Neuron (in vitro differentiated cells): ENCODE data around the gene WBP11.

Experiments
- H2AFZ ChIP-seq: one replicate; pipeline ENCODE4 v1.6.1; 2013; ENCODE audit warnings: low read depth, mild to moderate bottlenecking, inconsistent platforms, low read length, moderate library complexity
- H3K27me3 ChIP-seq: one replicate; pipeline ENCODE4 v1.6.1; 2013; ENCODE audit warnings: low read length; ENCODE audit not compliant: insufficient read depth
- H3K36me3 ChIP-seq: one replicate; pipeline ENCODE4 v1.6.1; 2013; ENCODE audit warnings: low read length; ENCODE audit not compliant: insufficient read depth
- H3K4me1 ChIP-seq: one replicate; pipeline ENCODE4 v1.6.1; 2013; ENCODE audit warnings: low read length; ENCODE audit not compliant: insufficient read depth
- H3K4me3 ChIP-seq: 2 replicates; pipeline ENCODE4 v1.5.1; 2013; ENCODE audit warnings: mild to moderate bottlenecking, low read length, moderate library complexity
- H3K9me3 ChIP-seq: one replicate; pipeline ENCODE4 v1.6.1; 2013; ENCODE audit warnings: low read length

Gene WBP11

GRCh38 chr12:14810167-14810952 is 7.1 kb upstream of the WBP11 start:
- H3K27me3 ChIP-seq: no peaks in the 10 kb centered on the region
- H3K9me3 ChIP-seq: no peaks in the 10 kb centered on the region
- peaks cover 6% of the 10 kb centered on the region for H3K4me1 ChIP-seq
- no peak overlapping the region for H3K4me3 ChIP-seq
- peaks cover 6% of the 10 kb centered on the region for H3K36me3 ChIP-seq
- H2AFZ ChIP-seq: no peak overlapping the region

- Histone ChIP-seq H3K4me3 (peak overlapping the region; percentile 89), H3K4me1 (peaks cover 19% of the 10 kb centered on the region), H3K9me3 (no peaks in the 10 kb centered on the region), H3K27me3 (no peaks in the 10 kb centered on the region), H3K36me3 (peaks cover 7% of the 10 kb centered on the region), H2AFZ (peak overlapping the region; percentile 62)
These were observed 517 bp upstream of the WBP11 start for GRCh38 chr12:14803830-14804160.

GRCh38 chr12:14802721-14803010 is 612 bp downstream of the WBP11 start:
- peaks cover 19% of the 10 kb centered on the region for H3K4me1 ChIP-seq
- H2AFZ ChIP-seq: no peak overlapping the region
- peaks cover 19% of the 10 kb centered on the region for H3K36me3 ChIP-seq
- peak overlapping the region; percentile 89 for H3K4me3 ChIP-seq
- H3K27me3 ChIP-seq: no peaks in the 10 kb centered on the region
- H3K9me3 ChIP-seq: no peaks in the 10 kb centered on the region

- no peaks in the 10 kb centered on the region for H3K9me3 ChIP-seq
- peaks cover 19% of the 10 kb centered on the region for H3K4me1 ChIP-seq
- peak overlapping the region; percentile 89 for H3K4me3 ChIP-seq
- peaks cover 23% of the 10 kb centered on the region for H3K36me3 ChIP-seq
- no peak overlapping the region for H2AFZ ChIP-seq
- H3K27me3 ChIP-seq: no peaks in the 10 kb centered on the region
These were observed 1.0 kb downstream of the WBP11 start for GRCh38 chr12:14802247-14802646.

- Histone ChIP-seq H3K36me3 (peaks cover 89% of the 10 kb centered on the region), H2AFZ (no peak overlapping the region), H3K9me3 (no peaks in the 10 kb centered on the region), H3K27me3 (no peaks in the 10 kb centered on the region), H3K4me1 (no peaks in the 10 kb centered on the region), H3K4me3 (no peak overlapping the region)
These were observed 8.2 kb downstream of the WBP11 start for GRCh38 chr12:14795028-14795448.

GRCh38 chr12:14785568-14785967 is 17.7 kb downstream of the WBP11 start:
- Histone ChIP-seq H3K4me1 (no peaks in the 10 kb centered on the region), H2AFZ (no peak overlapping the region), H3K4me3 (no peak overlapping the region), H3K9me3 (no peaks in the 10 kb centered on the region), H3K27me3 (no peaks in the 10 kb centered on the region), H3K36me3 (peaks cover 50% of the 10 kb centered on the region)

GRCh38 chr12:14784471-14784870 is 18.8 kb downstream of the WBP11 start:
- Histone ChIP-seq H3K9me3 (no peaks in the 10 kb centered on the region), H3K4me1 (peaks cover 3% of the 10 kb centered on the region), H3K36me3 (peaks cover 39% of the 10 kb centered on the region), H3K4me3 (no peak overlapping the region), H3K27me3 (no peaks in the 10 kb centered on the region), H2AFZ (no peak overlapping the region)

- no peaks in the 10 kb centered on the region for H3K9me3 ChIP-seq
- H3K27me3 ChIP-seq: no peaks in the 10 kb centered on the region
- peaks cover 3% of the 10 kb centered on the region for H3K4me1 ChIP-seq
- H2AFZ ChIP-seq: no peak overlapping the region
- peaks cover 26% of the 10 kb centered on the region for H3K36me3 ChIP-seq
- H3K4me3 ChIP-seq: no peak overlapping the region
These were observed 20.5 kb downstream of the WBP11 start for GRCh38 chr12:14782756-14783155.

- Histone ChIP-seq H3K4me3 (no peak overlapping the region), H3K4me1 (peaks cover 14% of the 10 kb centered on the region), H3K9me3 (no peaks in the 10 kb centered on the region), H3K27me3 (no peaks in the 10 kb centered on the region), H2AFZ (no peak overlapping the region), H3K36me3 (peaks cover 15% of the 10 kb centered on the region)
These were observed 21.7 kb downstream of the WBP11 start for GRCh38 chr12:14781563-14781962.

GRCh38 chr12:14780859-14781258 is 22.4 kb downstream of the WBP11 start:
- peaks cover 11% of the 10 kb centered on the region for H3K36me3 ChIP-seq
- H3K4me3 ChIP-seq: no peak overlapping the region
- H3K27me3 ChIP-seq: no peaks in the 10 kb centered on the region
- H2AFZ ChIP-seq: no peak overlapping the region
- H3K9me3 ChIP-seq: no peaks in the 10 kb centered on the region
- peaks cover 14% of the 10 kb centered on the region for H3K4me1 ChIP-seq

- H3K4me3 ChIP-seq: no peak overlapping the region
- peaks cover 14% of the 10 kb centered on the region for H3K4me1 ChIP-seq
- no peak overlapping the region for H2AFZ ChIP-seq
- H3K27me3 ChIP-seq: no peaks in the 10 kb centered on the region
- no peaks in the 10 kb centered on the region for H3K9me3 ChIP-seq
- peaks cover 3% of the 10 kb centered on the region for H3K36me3 ChIP-seq
These were observed 23.4 kb downstream of the WBP11 start for GRCh38 chr12:14779834-14780233.

- Histone ChIP-seq H3K4me1 (peaks cover 14% of the 10 kb centered on the region), H3K36me3 (no peaks in the 10 kb centered on the region), H2AFZ (no peak overlapping the region), H3K27me3 (no peaks in the 10 kb centered on the region), H3K9me3 (no peaks in the 10 kb centered on the region), H3K4me3 (no peak overlapping the region)
These were observed 26.0 kb downstream of the WBP11 start for GRCh38 chr12:14777271-14777670.

- no peak overlapping the region for H2AFZ ChIP-seq
- no peaks in the 10 kb centered on the region for H3K36me3 ChIP-seq
- no peak overlapping the region for H3K4me3 ChIP-seq
- H3K4me1 ChIP-seq: peaks cover 14% of the 10 kb centered on the region
- H3K9me3 ChIP-seq: no peaks in the 10 kb centered on the region
- H3K27me3 ChIP-seq: no peaks in the 10 kb centered on the region
These were observed 26.9 kb downstream of the WBP11 start for GRCh38 chr12:14776236-14776961.

GRCh38 chr12:14775636-14775980 is 27.7 kb downstream of the WBP11 start:
- Histone ChIP-seq H3K4me3 (no peak overlapping the region), H2AFZ (no peak overlapping the region), H3K4me1 (peaks cover 14% of the 10 kb centered on the region), H3K9me3 (no peaks in the 10 kb centered on the region), H3K27me3 (no peaks in the 10 kb centered on the region), H3K36me3 (no peaks in the 10 kb centered on the region)
